HUES6 (cell line): ENCODE results near the gene POP7.

Source experiments
- H3K27ac ChIP-seq: 2 replicates; pipeline ENCODE4 v1.7.0; 2013; ENCODE audit warnings: low read depth, mild to moderate bottlenecking, low read length, inconsistent platforms
- H3K27me3 ChIP-seq: 2 replicates; pipeline ENCODE4 v1.6.1; 2013; ENCODE audit warnings: low read length; ENCODE audit not compliant: control insufficient read depth, insufficient read depth
- H3K36me3 ChIP-seq: 2 replicates; pipeline ENCODE4 v1.6.1; 2013; ENCODE audit warnings: low read length; ENCODE audit not compliant: control insufficient read depth, insufficient read depth
- H3K4me1 ChIP-seq: 2 replicates; pipeline ENCODE4 v1.6.1; 2013; ENCODE audit warnings: low read length; ENCODE audit not compliant: control insufficient read depth, insufficient read depth
- H3K4me3 ChIP-seq: 2 replicates; pipeline ENCODE4 v1.5.1; 2013; ENCODE audit warnings: low read depth, low read length
- H3K9ac ChIP-seq: one replicate; pipeline ENCODE4 v1.6.1; 2013; ENCODE audit warnings: mild to moderate bottlenecking, low read length
- H3K9me3 ChIP-seq: 2 replicates; pipeline ENCODE4 v1.6.1; 2013; ENCODE audit warnings: low read depth, low read length; ENCODE audit not compliant: control insufficient read depth, insufficient read depth

The POP7 gene

DNA sequence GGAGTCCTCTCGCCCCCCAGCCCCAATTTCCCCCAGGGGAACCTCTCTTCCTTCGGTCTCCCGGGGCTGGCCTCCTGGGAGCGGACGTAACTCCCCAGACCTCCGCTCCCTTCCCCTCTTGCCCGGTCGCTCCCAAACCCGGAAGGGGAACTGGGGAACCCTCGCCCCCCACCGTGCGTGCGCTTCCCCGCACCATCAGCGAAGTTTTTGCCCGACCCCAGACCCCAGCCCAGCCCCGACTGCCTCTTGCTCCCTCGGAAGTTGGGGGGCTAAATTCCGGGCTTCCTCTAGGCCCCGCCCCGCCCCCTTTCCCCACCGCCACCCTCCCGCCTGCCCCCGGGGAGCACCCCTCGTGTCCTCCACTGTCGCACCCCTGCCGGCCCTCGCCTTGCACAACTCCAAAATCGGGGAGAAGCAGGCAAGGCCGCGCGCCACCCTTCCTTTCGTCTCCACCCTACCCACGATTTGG lies 31.9 kb upstream of the POP7 start:
- peak overlapping the region; percentile 65 for H3K4me3 ChIP-seq
- no peak overlapping the region; the same call in 1 of the 2 replicates for H3K27ac ChIP-seq
- H3K9me3 ChIP-seq = no peaks in the 10 kb centered on the region
- no peaks in the 10 kb centered on the region for H3K4me1 ChIP-seq
- peak overlapping the region; percentile 77 for H3K9ac ChIP-seq
- peaks cover 23% of the 10 kb centered on the region for H3K36me3 ChIP-seq
- H3K27me3 ChIP-seq = peaks cover 8% of the 10 kb centered on the region; the same call in 1 of the 2 replicates

DNA sequence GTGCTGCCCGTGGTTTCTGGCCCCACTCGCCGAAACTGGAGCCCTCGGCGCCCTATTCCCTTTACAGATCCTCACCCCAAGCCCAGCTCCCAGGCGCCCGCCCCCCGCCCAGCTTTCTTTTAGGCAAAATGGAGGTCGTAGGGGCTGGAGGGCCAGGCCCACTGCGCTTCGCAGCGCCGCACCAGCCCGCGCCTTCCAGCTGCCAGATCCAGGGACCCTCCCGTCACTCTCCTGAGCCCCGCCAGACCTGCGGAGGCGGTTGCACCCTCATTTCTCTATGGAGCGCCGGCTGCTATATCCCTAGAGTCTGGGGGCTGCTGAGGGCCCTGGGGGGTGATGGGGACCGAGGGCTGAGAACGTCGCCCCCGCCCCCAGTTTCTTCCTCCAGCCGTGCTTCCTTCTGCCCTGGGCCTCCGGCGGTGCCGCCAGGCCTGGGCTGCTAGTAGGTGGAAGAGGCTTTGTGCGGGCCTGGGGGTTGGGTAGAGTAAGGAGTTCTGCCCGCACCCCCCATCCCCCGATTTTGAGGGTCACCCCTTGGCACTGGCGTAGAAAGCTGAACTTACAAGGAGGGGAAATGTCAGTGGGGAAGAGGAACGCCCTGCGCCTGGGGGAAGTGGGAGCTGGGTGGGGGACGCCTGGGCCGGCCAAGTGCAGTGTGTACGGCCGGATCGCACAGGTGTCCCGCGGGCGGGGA lies 31.4 kb upstream of the POP7 start:
- Histone ChIP-seq H3K27me3 (peaks cover 8% of the 10 kb centered on the region; the same call in 1 of the 2 replicates), H3K9ac (peak overlapping the region; percentile 77), H3K4me1 (no peaks in the 10 kb centered on the region; the same call in 1 of the 2 replicates), H3K4me3 (peak overlapping the region; percentile 65), H3K9me3 (no peaks in the 10 kb centered on the region), H3K36me3 (peaks cover 27% of the 10 kb centered on the region), H3K27ac (no peak overlapping the region; the same call in 1 of the 2 replicates)

DNA sequence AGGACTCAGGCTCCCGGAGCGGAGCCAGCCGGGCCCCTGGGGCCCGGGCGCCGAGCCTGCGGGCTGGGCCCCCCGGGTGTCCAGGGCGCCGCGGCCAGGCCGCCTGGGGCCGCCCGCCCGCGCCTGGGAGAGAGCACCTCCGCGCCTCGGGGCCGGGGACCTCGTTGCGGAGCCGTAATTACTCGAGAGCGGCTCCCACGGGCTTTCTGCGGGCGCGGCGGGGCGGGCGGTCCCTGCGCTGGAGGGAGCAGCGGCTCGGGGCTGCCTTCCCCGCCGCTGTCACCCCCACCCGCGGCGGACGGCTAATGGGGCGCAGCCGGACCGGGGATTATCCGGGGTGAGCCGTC lies 30.8 kb upstream of the POP7 start:
- H3K9ac ChIP-seq = no peak overlapping the region
- H3K27ac ChIP-seq = no peak overlapping the region
- peak overlapping the region; percentile 65 for H3K4me3 ChIP-seq
- H3K9me3 ChIP-seq = no peaks in the 10 kb centered on the region
- H3K36me3 ChIP-seq = peaks cover 30% of the 10 kb centered on the region
- no peaks in the 10 kb centered on the region; the same call in 1 of the 2 replicates for H3K4me1 ChIP-seq
- peaks cover 8% of the 10 kb centered on the region; the same call in 1 of the 2 replicates for H3K27me3 ChIP-seq

DNA sequence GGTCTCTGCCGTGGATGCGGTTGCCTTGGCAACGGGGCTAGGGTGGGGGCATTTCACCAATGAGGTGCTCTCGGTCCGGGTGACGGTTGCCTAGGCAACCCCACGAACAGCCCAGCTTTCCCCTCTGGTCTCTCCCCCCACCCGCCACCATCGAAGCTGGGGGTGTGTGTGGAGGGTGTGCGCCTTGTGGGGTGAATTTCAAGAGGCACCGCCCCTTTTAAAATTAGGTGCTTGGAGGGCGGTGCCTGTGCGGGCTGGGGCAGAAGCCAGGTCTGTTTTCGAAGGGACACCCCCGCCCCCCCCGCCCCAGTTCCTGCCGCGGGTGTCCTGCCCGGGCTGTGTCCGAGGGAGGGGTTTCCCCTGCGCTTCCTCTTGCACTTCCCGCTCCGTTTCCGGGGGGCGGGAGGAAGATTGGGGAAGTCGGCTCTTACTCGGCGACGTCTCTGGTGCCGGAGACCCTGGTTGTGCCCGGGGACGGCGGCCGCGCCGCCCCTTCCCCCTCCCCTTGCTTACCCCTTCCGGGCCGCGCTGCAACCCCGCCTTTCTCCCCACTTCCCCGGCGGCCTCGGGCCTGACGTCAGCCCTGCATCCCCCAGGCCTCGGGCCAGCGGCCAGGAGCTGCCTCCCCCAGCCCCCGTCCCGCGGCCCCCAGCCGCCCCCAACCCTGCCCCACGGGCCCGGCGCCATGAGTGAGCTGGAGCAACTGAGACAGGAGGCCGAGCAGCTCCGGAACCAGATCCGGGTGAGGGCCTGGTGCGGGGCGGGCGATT lies 30.2 kb upstream of the POP7 start:
- H3K4me1 ChIP-seq = peaks cover 6% of the 10 kb centered on the region; the same call in 1 of the 2 replicates
- H3K4me3 ChIP-seq = peak overlapping the region; percentile 65
- H3K27me3 ChIP-seq = peaks cover 8% of the 10 kb centered on the region; the same call in 1 of the 2 replicates
- no peak overlapping the region for H3K9ac ChIP-seq
- H3K36me3 ChIP-seq = peaks cover 37% of the 10 kb centered on the region
- H3K27ac ChIP-seq = no peak overlapping the region
- H3K9me3 ChIP-seq = no peaks in the 10 kb centered on the region

DNA sequence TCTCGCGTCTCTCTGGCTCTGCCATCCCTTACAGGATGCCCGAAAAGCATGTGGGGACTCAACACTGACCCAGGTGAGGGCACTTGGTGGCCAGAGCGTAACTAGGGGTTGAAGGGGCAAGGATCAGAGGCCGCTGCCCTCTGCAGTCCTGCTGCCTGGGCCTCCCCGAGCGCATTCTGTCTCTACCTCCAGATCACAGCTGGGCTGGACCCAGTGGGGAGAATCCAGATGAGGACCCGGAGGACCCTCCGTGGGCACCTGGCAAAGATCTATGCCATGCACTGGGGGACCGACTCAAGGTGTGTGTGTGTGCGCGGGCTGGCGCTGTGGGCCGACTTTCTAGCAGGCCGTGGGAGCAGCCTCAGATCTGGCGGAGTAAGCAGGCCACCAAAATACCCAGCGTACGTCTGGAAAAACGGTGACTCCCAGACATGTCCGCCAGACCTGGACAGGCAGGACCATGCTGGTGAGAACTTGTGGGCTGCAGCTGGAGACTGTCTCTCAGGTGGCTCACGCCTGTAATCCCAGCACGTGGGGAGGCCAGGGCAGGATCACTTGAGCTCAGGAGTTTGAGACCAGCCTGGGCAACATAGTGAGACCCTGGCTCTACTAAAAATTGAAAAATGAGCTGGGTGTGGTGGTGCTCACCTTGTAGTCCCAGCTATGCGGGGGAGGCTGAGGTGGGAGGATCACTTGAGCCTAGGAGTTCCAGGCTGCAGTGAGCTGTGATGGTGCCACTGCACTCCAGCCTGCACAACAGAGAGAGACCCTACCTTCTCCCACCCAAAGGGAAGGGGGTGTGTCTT lies 29.2 kb upstream of the POP7 start:
- Histone ChIP-seq H3K36me3 (peaks cover 47% of the 10 kb centered on the region), H3K9me3 (no peaks in the 10 kb centered on the region), H3K4me3 (peak overlapping the region; percentile 65; the same call in 1 of the 2 replicates), H3K27ac (no peak overlapping the region), H3K9ac (no peak overlapping the region), H3K27me3 (peaks cover 8% of the 10 kb centered on the region; the same call in 1 of the 2 replicates), H3K4me1 (peaks cover 9% of the 10 kb centered on the region; the same call in 1 of the 2 replicates)

DNA sequence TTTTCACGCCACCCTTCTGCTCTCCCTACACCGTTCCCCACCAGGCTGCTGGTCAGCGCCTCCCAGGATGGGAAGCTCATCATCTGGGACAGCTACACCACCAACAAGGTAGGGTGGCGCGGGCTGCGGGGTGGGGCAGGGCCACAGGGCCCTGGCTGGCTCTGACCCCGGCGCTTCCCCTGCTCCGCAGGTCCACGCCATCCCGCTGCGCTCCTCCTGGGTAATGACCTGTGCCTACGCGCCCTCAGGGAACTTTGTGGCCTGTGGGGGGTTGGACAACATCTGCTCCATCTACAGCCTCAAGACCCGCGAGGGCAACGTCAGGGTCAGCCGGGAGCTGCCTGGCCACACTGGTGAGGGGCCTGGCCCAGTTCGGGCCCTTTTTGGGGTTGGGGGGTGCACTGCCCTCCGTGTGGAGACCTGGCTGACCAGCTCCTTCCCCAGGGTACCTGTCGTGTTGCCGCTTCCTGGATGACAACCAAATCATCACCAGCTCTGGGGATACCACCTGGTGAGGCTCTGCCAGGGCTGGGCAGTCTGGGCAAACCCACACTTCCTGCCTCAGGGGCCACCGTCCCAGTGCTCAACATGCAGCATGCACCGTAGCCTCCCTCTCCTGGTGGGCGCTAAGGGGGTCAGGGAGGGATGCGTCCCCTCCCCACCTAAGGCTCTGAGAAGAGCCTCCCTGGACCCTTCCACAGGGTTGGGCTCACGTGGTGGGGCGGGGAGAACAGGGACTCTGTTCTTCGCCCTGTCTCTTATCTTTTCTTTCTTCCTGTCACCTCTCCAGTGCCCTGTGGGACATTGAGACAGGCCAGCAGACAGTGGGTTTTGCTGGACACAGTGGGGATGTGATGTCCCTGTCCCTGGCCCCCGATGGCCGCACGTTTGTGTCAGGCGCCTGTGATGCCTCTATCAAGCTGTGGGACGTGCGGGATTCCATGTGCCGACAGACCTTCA lies 28.3 kb upstream of the POP7 start:
- no peak overlapping the region for H3K27ac ChIP-seq
- H3K4me1 ChIP-seq = peaks cover 18% of the 10 kb centered on the region
- peaks cover 2% of the 10 kb centered on the region; the same call in 1 of the 2 replicates for H3K27me3 ChIP-seq
- no peaks in the 10 kb centered on the region for H3K9me3 ChIP-seq
- peaks cover 55% of the 10 kb centered on the region for H3K36me3 ChIP-seq
- no peak overlapping the region for H3K4me3 ChIP-seq
- H3K9ac ChIP-seq = no peak overlapping the region

DNA sequence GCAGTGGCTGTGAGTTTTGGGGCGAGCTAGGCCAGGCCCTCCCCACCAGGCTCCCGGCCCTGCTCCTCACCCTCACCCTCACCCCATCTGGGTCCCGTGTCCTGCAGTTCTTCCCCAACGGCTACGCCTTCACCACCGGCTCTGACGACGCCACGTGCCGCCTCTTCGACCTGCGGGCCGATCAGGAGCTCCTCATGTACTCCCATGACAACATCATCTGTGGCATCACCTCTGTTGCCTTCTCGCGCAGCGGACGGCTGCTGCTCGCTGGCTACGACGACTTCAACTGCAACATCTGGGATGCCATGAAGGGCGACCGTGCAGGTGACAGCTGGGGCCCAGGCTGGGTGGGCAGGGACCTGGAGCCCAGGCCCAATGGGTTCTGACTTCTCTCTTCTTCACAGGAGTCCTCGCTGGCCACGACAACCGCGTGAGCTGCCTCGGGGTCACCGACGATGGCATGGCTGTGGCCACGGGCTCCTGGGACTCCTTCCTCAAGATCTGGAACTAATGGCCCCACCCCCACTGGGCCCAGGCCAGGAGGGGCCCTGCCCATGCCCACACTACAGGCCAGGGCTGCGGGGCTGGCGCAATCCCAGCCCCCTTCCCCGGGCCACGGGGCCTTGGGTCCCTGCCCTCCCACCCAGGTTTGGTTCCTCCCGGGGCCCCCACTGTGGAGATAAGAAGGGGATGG lies 27.5 kb upstream of the POP7 start:
- Histone ChIP-seq H3K27ac (no peak overlapping the region), H3K4me1 (peaks cover 19% of the 10 kb centered on the region), H3K9me3 (no peaks in the 10 kb centered on the region), H3K9ac (no peak overlapping the region), H3K36me3 (peaks cover 64% of the 10 kb centered on the region), H3K4me3 (no peak overlapping the region), H3K27me3 (no peaks in the 10 kb centered on the region)

DNA sequence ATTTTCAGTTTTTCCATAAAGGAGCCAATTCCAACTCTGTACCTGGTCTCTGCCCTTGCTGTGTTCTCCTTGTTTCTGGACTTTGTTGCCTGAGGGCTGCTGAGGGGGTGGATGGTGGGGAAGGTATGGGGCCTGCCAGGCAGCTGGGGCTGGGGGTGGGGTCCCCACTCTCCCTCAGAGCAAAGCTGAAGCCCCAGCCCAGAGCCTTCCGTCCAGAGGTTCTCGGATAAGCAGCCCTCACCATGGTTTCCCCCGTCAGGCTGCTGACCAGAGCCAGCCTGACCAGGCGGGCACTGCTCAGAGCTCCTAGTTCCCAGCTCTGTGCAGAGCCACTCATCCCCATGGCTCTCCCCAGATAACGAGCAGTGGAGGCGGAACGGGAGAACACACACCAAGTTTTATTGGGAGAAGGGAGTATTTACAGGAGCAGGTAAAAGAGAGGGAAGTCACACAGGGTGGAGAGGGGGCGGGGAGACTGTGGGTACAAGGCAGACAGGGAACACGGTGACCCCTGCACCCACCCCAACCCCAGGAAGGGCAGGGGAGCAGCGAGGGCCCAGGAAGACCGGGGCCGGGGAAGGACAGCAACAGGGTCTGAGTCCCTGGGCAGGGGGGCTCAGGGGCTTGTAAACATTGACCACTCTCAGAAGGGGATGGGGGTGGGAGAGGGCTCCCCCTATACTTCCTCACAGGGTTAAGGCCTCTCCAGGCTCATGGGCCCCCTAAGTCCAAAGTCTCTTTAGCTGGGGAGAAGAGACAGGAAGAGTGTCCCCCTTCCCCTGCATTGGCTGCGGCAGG lies 26.6 kb upstream of the POP7 start:
- H3K4me3 ChIP-seq = no peak overlapping the region
- H3K27ac ChIP-seq = no peak overlapping the region
- no peak overlapping the region for H3K9ac ChIP-seq
- no peaks in the 10 kb centered on the region for H3K9me3 ChIP-seq
- H3K4me1 ChIP-seq = peaks cover 19% of the 10 kb centered on the region
- H3K27me3 ChIP-seq = no peaks in the 10 kb centered on the region
- peaks cover 73% of the 10 kb centered on the region for H3K36me3 ChIP-seq

DNA sequence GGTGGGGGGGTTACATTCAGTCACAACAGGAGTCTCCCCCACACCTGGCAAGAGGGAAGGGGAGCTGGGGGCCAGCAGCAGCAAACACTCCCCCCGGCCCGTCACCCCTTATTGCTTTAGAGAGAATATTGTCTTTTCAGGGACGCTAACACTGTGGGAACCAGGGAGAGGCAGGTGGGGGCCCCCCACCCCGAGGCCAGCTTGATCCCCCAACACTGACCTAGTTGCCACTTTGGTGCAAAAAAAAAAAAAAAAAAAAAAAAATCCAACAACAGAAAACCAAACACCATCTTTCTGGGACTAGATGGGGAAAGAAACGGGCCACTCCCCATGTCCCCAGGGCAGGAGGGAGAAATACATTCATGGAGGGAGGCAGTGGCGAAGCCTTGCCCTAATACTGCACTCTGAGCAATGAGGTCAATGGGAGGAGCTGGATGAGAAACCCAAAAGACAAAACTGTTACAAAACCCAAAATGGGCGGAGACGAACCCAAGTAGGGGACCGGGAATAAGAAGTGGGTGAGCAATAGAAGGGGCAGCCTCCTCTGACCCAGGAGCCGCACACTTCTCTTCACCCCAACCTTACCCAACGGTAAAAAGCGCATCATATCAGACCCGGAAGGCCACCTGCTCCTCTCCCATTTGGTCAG lies 25.9 kb upstream of the POP7 start:
- Histone ChIP-seq H3K4me3 (no peak overlapping the region), H3K9ac (no peak overlapping the region), H3K27ac (no peak overlapping the region), H3K36me3 (peaks cover 80% of the 10 kb centered on the region), H3K27me3 (no peaks in the 10 kb centered on the region), H3K9me3 (no peaks in the 10 kb centered on the region), H3K4me1 (peaks cover 19% of the 10 kb centered on the region)
